Spleen (tissue), 7 donors: ENCODE data around the gene NTMT2.

ENCODE experiments used
- POLR2A ChIP-seq, 3 donors: fragments of 450-650 bp; IDR thresholded peaks; one replicate each; pipeline ENCODE4 v1.5.1; 2017; ENCODE audit warnings: antibody characterized with exemption in 3 of 3, mild to moderate bottlenecking in 1 of 3
- TF ChIP-seq, protein P1 (sequence below), 11 experiments: fragments of 200-600 bp in 7 of 11; fragments of 450-650 bp in 4 of 11; sonication (generic) in 4 of 11; IDR thresholded peaks in 8 of 11; conservative IDR thresholded peaks in 3 of 11; 1 replicate in 7 of 11; 2 replicates in 4 of 11; pipeline versions ENCODE4 v1.4.0 to v1.8.0; 2016 to 2021; ENCODE audit warnings: antibody characterized with exemption in 11 of 11, inconsistent platforms in 4 of 11, mild to moderate bottlenecking in 1 of 11
- donor health status: DM: no; HTN: no; CAD: no; lungs with moderate emphysema.
- donor health status: DM: no; HTN: no; CAD: no.
- donor health status: DM: no; HTN: no; CAD: no.

DNA sequence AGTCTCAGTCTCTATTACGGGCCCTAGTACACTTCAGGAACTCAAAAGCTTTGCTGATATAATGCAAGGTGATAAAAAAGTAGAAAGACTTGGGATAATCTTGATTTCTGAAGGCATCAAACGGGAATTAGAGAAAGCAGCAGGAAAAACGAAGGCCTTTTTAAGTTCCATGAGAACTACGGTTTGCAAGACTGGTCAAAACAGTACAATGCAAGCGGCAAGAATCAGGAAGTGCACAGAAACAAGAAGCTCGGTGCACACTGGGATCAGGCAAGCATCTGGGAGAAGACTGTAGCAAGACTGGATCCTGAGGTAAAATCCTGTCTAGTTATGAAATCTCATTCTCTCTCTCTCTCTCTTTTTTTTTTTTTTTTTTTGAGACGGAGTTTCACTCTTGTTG lies 28.6 kb downstream of the NTMT2 start:
- TF ChIP-seq, protein P1, sequence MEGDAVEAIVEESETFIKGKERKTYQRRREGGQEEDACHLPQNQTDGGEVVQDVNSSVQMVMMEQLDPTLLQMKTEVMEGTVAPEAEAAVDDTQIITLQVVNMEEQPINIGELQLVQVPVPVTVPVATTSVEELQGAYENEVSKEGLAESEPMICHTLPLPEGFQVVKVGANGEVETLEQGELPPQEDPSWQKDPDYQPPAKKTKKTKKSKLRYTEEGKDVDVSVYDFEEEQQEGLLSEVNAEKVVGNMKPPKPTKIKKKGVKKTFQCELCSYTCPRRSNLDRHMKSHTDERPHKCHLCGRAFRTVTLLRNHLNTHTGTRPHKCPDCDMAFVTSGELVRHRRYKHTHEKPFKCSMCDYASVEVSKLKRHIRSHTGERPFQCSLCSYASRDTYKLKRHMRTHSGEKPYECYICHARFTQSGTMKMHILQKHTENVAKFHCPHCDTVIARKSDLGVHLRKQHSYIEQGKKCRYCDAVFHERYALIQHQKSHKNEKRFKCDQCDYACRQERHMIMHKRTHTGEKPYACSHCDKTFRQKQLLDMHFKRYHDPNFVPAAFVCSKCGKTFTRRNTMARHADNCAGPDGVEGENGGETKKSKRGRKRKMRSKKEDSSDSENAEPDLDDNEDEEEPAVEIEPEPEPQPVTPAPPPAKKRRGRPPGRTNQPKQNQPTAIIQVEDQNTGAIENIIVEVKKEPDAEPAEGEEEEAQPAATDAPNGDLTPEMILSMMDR (IDR thresholded peaks at IDR 0.05 in 8 of 11, conservative IDR thresholded peaks at IDR 0.05 in 3 of 11): no peak
- TF ChIP-seq POLR2A (IDR thresholded peaks at IDR 0.05): no peak
